ENCODE data around the gene SYNPO2L.

Gene SYNPO2L

GRCh38 chr10:73597346-73597745, 58.5 kb downstream of the SYNPO2L start:
- POLR2A ChIA-PET (ENCODE audit: low non-redundant PET): no interaction called here
- no peak for TF ChIP-seq CTCF (conservative IDR thresholded peaks at IDR 0.05; ENCODE audit: low read depth)
- DNase-seq (ENCODE audit: low spot score): no peak
- H3K27ac ChIP-seq: no peak overlapping the region
- CTCF ChIA-PET: interaction anchor here (0.5 to 0.7 kb wide), 3 partner anchors 15 to 59 kb away, joined by 3 to 5 read pairs (median 4); no protein-coding TSS in a partner anchor

All from RWPE1 (cell line).